GM12878 (cell line): ENCODE results near the gene AJUBA. TPM values are rescaled to one million over a fixed set of nuclear protein-coding genes. Genes with fewer than 3 reads are reported as not detected.

Source experiments
- BMI1 ChIP-seq: fragments of 450-650 bp; IDR thresholded peaks from 2 replicates; pipeline ENCODE4 v1.6.1; 2016; ENCODE audit warnings: mild to moderate bottlenecking, moderate library complexity, borderline replicate concordance
- EZH2 ChIP-seq: IDR thresholded peaks from 2 replicates; pipeline ENCODE4 v1.6.1; 2012; ENCODE audit warnings: low read depth, mild to moderate bottlenecking, control low read depth, inconsistent platforms, low read length, borderline replicate concordance; ENCODE audit not compliant: control insufficient read depth
- MEF2A ChIP-seq: IDR thresholded peaks from 2 replicates; pipeline ENCODE4 v1.6.1; 2011; ENCODE audit warnings: low read depth, mild to moderate bottlenecking, low read length, moderate library complexity; ENCODE audit not compliant: insufficient read depth
- MTA2 ChIP-seq: fragments of 450-650 bp; IDR thresholded peaks from 2 replicates; pipeline ENCODE4 v1.6.1; 2016; ENCODE audit warnings: low read depth, mild to moderate bottlenecking, moderate library complexity
- NFXL1 ChIP-seq: fragments of 450-650 bp; IDR thresholded peaks from 2 replicates; pipeline ENCODE4 v1.6.1; 2017; ENCODE audit warnings: antibody characterized with exemption, mild to moderate bottlenecking, borderline replicate concordance
- PAX8 ChIP-seq: fragments of 450-650 bp; IDR thresholded peaks from 2 replicates; pipeline ENCODE4 v1.6.1; 2017; ENCODE audit warnings: mild to moderate bottlenecking, moderate library complexity
- RAD21 ChIP-seq: IDR thresholded peaks from 2 replicates; pipeline ENCODE4 v1.6.1; 2011; ENCODE audit warnings: mild to moderate bottlenecking, low read depth, low read length, moderate library complexity; ENCODE audit not compliant: insufficient read depth
- RB1 ChIP-seq: fragments of 450-650 bp; formaldehyde crosslinking; IDR thresholded peaks from 2 replicates; pipeline ENCODE4 v1.6.1; 2017; ENCODE audit warnings: mild to moderate bottlenecking, borderline replicate concordance
- RFX5 ChIP-seq: IDR thresholded peaks from 2 replicates; pipeline ENCODE4 v1.6.1; 2011; ENCODE audit warnings: low read depth, low read length, improper control_type of control experiment
- SPI1 ChIP-seq: IDR thresholded peaks from 2 replicates; pipeline ENCODE4 v1.6.1; 2011; ENCODE audit warnings: low read depth, mild to moderate bottlenecking, low read length, moderate library complexity, borderline replicate concordance; ENCODE audit not compliant: insufficient read depth
- SREBF2 ChIP-seq: IDR thresholded peaks from 2 replicates; pipeline ENCODE4 v1.6.1; 2012; ENCODE audit warnings: mild to moderate bottlenecking, low read length
- SRF ChIP-seq, 2 experiments: IDR thresholded peaks; 2 replicates each; pipeline ENCODE4 v1.6.1; 2011; ENCODE audit warnings: low read depth in 2 of 2, low read length in 2 of 2, mild to moderate bottlenecking in 1 of 2, moderate library complexity in 1 of 2
- STAT3 ChIP-seq: IDR thresholded peaks from 2 replicates; pipeline ENCODE4 v1.6.1; 2011; ENCODE audit warnings: low read depth, low read length, improper control_type of control experiment
- ZNF217 ChIP-seq: fragments of 450-650 bp; IDR thresholded peaks from 2 replicates; pipeline ENCODE4 v1.6.1; 2017; ENCODE audit warnings: antibody characterized with exemption, mild to moderate bottlenecking
- polyA plus RNA-seq, 11 experiments: library from polyadenylated mRNA; depleted of rRNA in 4 of 11; unstranded in 6 of 11; stranded (reverse) in 5 of 11; fragments of >200 nt; fragmentation: Nextera tagmentation in 4 of 11; fragmentation: Illumina TruSeq in 1 of 11; extraction: Ambion mirVana in 4 of 11; extraction: Trizol in 1 of 11; gene quantifications; 1 replicate in 1 of 11; 2 replicates in 10 of 11; pipeline versions ENCODE4 v1.2.1 to v1.2.3, GENCODE V29; 2011 to 2016; ENCODE audit warnings: inconsistent platforms in 2 of 11, missing spikeins in 2 of 11, low read depth in 1 of 11
- total RNA-seq, 4 experiments: library from RNA; depleted of rRNA in 3 of 4; stranded (reverse); fragments of >200 nt in 3 of 4; fragmentation: Illumina TruSeq in 1 of 4; extraction: Trizol in 1 of 4; gene quantifications; 2 replicates each; pipeline versions ENCODE4 v1.2.1 to v1.2.3, GENCODE V29; 2013 to 2021
- TF ChIP-seq, protein P1 (sequence below): fragments of 450-650 bp; formaldehyde crosslinking; IDR thresholded peaks from 2 replicates; pipeline ENCODE4 v1.4.0; 2022; ENCODE audit warnings: mild to moderate bottlenecking, moderate library complexity
- TF ChIP-seq, protein P2 (sequence below): IDR thresholded peaks from 2 replicates; pipeline ENCODE4 v1.6.1; 2012; ENCODE audit warnings: low read length, inconsistent platforms
- TF ChIP-seq, protein P3 (sequence below): IDR thresholded peaks from 2 replicates; pipeline ENCODE4 v1.6.1; 2011; ENCODE audit warnings: low read depth, mild to moderate bottlenecking, low read length, moderate library complexity, borderline replicate concordance; ENCODE audit errors: extremely low read depth
- TF ChIP-seq, protein P4 (sequence below): fragments of 450-650 bp; IDR thresholded peaks from 2 replicates; pipeline ENCODE4 v1.6.1; 2017; ENCODE audit warnings: mild to moderate bottlenecking, low read depth, inconsistent platforms; ENCODE audit not compliant: poor library complexity, severe bottlenecking
- TF ChIP-seq, protein P5 (sequence below): fragments of 450-650 bp; conservative IDR thresholded peaks from 2 replicates; pipeline ENCODE4 v1.6.1; 2017; ENCODE audit warnings: mild to moderate bottlenecking, moderate library complexity

The AJUBA gene
- total and polyA plus RNA-seq, 10 of the 15 experiments (the other 5 are each of a cell fraction or from before 2014, with no cell fraction given), result 0.03 to 18.1 (median 0.36) TPM; not detected in 1

DNA sequence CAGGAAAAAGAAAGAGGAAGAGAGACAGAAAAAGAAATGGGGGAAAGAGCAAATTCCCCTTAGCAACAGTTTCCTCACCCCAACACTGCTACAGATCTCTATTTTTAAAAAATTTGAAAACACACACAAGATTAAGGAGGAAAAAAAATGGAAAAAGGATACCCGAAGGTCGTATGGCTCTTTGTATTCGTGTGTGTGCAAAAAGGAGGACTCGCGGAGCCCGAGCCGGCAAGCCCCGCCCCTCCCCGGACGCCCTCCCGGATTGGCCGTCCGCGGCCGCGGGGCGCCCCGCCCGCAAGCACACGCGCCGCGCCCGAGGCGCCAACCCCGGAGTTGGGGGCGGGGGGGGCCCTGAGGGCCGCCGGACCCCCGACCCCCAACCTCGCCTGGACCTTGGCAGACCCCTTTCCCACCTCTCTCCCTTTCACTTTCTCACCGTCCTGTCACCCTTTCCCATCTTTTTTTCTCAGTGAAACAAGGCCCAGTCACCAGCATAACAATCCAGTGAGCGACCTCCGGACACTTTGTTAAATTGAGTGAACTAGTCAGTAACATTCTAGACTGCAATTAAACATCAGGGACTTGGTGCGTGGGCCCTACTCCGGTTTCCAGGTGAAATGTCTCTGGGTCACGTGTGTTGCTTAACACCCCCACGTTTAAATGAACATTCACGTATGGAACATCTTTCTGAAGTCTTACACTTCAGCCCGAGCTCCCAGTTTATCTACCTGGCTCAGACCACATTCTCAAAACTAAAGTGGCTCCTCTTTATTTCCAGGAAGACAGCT is 27.8 kb upstream of the AJUBA start, which contains the start of gene C14orf93 (continued):
- TF ChIP-seq, protein P1, sequence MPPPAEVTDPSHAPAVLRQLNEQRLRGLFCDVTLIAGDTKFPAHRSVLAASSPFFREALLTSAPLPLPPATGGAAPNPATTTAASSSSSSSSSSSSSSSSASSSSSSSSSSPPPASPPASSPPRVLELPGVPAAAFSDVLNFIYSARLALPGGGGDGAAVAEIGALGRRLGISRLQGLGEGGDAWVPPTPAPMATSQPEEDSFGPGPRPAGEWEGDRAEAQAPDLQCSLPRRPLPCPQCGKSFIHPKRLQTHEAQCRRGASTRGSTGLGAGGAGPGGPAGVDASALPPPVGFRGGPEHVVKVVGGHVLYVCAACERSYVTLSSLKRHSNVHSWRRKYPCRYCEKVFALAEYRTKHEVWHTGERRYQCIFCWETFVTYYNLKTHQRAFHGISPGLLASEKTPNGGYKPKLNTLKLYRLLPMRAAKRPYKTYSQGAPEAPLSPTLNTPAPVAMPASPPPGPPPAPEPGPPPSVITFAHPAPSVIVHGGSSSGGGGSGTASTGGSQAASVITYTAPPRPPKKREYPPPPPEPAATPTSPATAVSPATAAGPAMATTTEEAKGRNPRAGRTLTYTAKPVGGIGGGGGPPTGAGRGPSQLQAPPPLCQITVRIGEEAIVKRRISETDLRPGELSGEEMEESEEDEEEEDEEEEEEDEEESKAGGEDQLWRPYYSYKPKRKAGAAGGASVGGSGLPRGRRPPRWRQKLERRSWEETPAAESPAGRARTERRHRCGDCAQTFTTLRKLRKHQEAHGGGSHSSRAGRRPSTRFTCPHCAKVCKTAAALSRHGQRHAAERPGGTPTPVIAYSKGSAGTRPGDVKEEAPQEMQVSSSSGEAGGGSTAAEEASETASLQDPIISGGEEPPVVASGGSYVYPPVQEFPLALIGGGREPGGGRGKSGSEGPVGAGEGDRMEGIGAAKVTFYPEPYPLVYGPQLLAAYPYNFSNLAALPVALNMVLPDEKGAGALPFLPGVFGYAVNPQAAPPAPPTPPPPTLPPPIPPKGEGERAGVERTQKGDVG (CRISPR knock-in tag), result no peak
- TF ChIP-seq NFXL1 (no peak), SREBF2 (no peak), ZNF217 (peak; percentile 75), STAT3 (no peak), RAD21 (no peak), SRF (IDR thresholded peaks at IDR 0.05; ENCODE audit: low read depth in 2 of 2, low read length in 2 of 2) (no peak), MEF2A (no peak), SPI1 (peak; percentile 60; the same call in 1 of the 2 replicates), PAX8 (peak; percentile 99; the same call in 1 of the 2 replicates), BMI1 (no peak), EZH2 (no peak), RFX5 (peak; percentile 47; the same call in 1 of the 2 replicates), MTA2 (no peak), RB1 (peak; percentile 69; the same call in 1 of the 2 replicates)
- TF ChIP-seq, protein P2, sequence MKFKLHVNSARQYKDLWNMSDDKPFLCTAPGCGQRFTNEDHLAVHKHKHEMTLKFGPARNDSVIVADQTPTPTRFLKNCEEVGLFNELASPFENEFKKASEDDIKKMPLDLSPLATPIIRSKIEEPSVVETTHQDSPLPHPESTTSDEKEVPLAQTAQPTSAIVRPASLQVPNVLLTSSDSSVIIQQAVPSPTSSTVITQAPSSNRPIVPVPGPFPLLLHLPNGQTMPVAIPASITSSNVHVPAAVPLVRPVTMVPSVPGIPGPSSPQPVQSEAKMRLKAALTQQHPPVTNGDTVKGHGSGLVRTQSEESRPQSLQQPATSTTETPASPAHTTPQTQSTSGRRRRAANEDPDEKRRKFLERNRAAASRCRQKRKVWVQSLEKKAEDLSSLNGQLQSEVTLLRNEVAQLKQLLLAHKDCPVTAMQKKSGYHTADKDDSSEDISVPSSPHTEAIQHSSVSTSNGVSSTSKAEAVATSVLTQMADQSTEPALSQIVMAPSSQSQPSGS, result no peak
- TF ChIP-seq, protein P3, sequence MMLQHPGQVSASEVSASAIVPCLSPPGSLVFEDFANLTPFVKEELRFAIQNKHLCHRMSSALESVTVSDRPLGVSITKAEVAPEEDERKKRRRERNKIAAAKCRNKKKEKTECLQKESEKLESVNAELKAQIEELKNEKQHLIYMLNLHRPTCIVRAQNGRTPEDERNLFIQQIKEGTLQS, result no peak
- TF ChIP-seq, protein P4, sequence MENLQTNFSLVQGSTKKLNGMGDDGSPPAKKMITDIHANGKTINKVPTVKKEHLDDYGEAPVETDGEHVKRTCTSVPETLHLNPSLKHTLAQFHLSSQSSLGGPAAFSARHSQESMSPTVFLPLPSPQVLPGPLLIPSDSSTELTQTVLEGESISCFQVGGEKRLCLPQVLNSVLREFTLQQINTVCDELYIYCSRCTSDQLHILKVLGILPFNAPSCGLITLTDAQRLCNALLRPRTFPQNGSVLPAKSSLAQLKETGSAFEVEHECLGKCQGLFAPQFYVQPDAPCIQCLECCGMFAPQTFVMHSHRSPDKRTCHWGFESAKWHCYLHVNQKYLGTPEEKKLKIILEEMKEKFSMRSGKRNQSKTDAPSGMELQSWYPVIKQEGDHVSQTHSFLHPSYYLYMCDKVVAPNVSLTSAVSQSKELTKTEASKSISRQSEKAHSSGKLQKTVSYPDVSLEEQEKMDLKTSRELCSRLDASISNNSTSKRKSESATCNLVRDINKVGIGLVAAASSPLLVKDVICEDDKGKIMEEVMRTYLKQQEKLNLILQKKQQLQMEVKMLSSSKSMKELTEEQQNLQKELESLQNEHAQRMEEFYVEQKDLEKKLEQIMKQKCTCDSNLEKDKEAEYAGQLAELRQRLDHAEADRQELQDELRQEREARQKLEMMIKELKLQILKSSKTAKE, result no peak
- TF ChIP-seq, protein P5, sequence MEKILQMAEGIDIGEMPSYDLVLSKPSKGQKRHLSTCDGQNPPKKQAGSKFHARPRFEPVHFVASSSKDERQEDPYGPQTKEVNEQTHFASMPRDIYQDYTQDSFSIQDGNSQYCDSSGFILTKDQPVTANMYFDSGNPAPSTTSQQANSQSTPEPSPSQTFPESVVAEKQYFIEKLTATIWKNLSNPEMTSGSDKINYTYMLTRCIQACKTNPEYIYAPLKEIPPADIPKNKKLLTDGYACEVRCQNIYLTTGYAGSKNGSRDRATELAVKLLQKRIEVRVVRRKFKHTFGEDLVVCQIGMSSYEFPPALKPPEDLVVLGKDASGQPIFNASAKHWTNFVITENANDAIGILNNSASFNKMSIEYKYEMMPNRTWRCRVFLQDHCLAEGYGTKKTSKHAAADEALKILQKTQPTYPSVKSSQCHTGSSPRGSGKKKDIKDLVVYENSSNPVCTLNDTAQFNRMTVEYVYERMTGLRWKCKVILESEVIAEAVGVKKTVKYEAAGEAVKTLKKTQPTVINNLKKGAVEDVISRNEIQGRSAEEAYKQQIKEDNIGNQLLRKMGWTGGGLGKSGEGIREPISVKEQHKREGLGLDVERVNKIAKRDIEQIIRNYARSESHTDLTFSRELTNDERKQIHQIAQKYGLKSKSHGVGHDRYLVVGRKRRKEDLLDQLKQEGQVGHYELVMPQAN, result 0 out of 2 replicates have a peak, but pooled peaks have one; percentile 49
